ENCODE results near the gene KLF16. TPM values are rescaled to one million over a fixed set of nuclear protein-coding genes. Genes with fewer than 3 reads are reported as not detected.

Gene KLF16
- total RNA-seq, 6 experiments from 2014 or later = 37.7 to 48.3 (median 41.6) TPM

GRCh38 chr19:1850809-1851653 lies 12.3 kb downstream of the KLF16 start:
- Mint-ChIP-seq H3K9me3 (no peaks in the 10 kb centered on the region), H3K4me3 (no peak overlapping the region), H3K36me3 (ENCODE audit: low read depth) (peaks cover 8% of the 10 kb centered on the region)

GRCh38 chr19:1849886-1850398 lies 13.4 kb downstream of the KLF16 start:
- Mint-ChIP-seq H3K36me3 (ENCODE audit: low read depth) (peaks cover 9% of the 10 kb centered on the region), H3K4me1 (ENCODE audit: low read depth) (peaks cover 36% of the 10 kb centered on the region), H3K9me3 (no peaks in the 10 kb centered on the region), H3K4me3 (no peak overlapping the region), H3K27ac (peak overlapping the region; percentile 11), H3K27me3 (ENCODE audit: insufficient read depth) (peaks cover 3% of the 10 kb centered on the region)
- TF ChIP-seq CTCF (IDR thresholded peaks at IDR 0.05) = no peak
- DNase-seq = no peak

More at GRCh38 chr19:1850809-1851653, 12.3 kb downstream of the KLF16 start:
- no peak overlapping the region for H3K27ac Mint-ChIP-seq
- DNase-seq = no peak
- H3K4me1 Mint-ChIP-seq (ENCODE audit: low read depth) = peaks cover 41% of the 10 kb centered on the region
- peak; percentile 40 for TF ChIP-seq CTCF (IDR thresholded peaks at IDR 0.05)
- peaks cover 3% of the 10 kb centered on the region for H3K27me3 Mint-ChIP-seq (ENCODE audit: insufficient read depth)

GRCh38 chr19:1849132-1849474 lies 14.3 kb downstream of the KLF16 start:
- peak overlapping the region; percentile 74; the same call in 1 of the 2 replicates for H3K27ac Mint-ChIP-seq
- TF ChIP-seq CTCF (IDR thresholded peaks at IDR 0.05) = no peak
- peaks cover 4% of the 10 kb centered on the region for H3K27me3 Mint-ChIP-seq (ENCODE audit: insufficient read depth)
- DNase-seq = no peak
- peak overlapping the region; percentile 72 for H3K4me3 Mint-ChIP-seq
- peaks cover 9% of the 10 kb centered on the region for H3K36me3 Mint-ChIP-seq (ENCODE audit: low read depth)
- peaks cover 33% of the 10 kb centered on the region for H3K4me1 Mint-ChIP-seq (ENCODE audit: low read depth)
- H3K9me3 Mint-ChIP-seq = no peaks in the 10 kb centered on the region

- Mint-ChIP-seq H3K27ac (peak within 1 kb of the TSS; percentile 98), H3K9me3 (no peaks in the 10 kb centered on the region), H3K36me3 (ENCODE audit: low read depth) (peaks cover 9% of the 10 kb centered on the region), H3K4me1 (ENCODE audit: low read depth) (peaks cover 32% of the 10 kb centered on the region), H3K4me3 (peak within 1 kb of the TSS; percentile 98), H3K27me3 (ENCODE audit: insufficient read depth) (peaks cover 4% of the 10 kb centered on the region)
- TF ChIP-seq CTCF (IDR thresholded peaks at IDR 0.05) = peak; percentile 98
- peak; percentile 88 for DNase-seq
Measured at GRCh38 chr19:1848399-1849131, 14.8 kb downstream of the KLF16 start, which contains the start of gene REXO1. Gene REXO1, minus strand, starts transcription at chr19:1848483. Its CDS starts 125 bp downstream, at chr19:1848358.

- no peak for TF ChIP-seq CTCF (IDR thresholded peaks at IDR 0.05)
- Mint-ChIP-seq H3K4me1 (ENCODE audit: low read depth) (peaks cover 26% of the 10 kb centered on the region), H3K4me3 (peak overlapping the region; percentile 98), H3K9me3 (no peaks in the 10 kb centered on the region), H3K27me3 (ENCODE audit: insufficient read depth) (peaks cover 4% of the 10 kb centered on the region), H3K36me3 (ENCODE audit: low read depth) (peaks cover 9% of the 10 kb centered on the region), H3K27ac (peak overlapping the region; percentile 98)
- peak; percentile 63 for DNase-seq
Measured at GRCh38 chr19:1847684-1848398, 15.5 kb downstream of the KLF16 start.

Measured in HFFc6 (cell line).